HepG2 (cell line): ENCODE results near the gene METTL2A. TPM values are rescaled to one million over a fixed set of nuclear protein-coding genes. Genes with fewer than 3 reads are reported as not detected.

ENCODE experiments used
- ARNT2 ChIP-seq: sonication (generic); formaldehyde crosslinking; IDR thresholded peaks from 2 replicates; pipeline ENCODE4 v1.8.0; 2022; ENCODE audit warnings: mild to moderate bottlenecking, low read depth, missing genetic modification reagents, moderate library complexity
- ATF5 ChIP-seq: sonication (generic); formaldehyde crosslinking; IDR thresholded peaks from 2 replicates; pipeline ENCODE4 v1.4.0; 2020; ENCODE audit warnings: mild to moderate bottlenecking, low read depth, missing genetic modification reagents
- DR1 ChIP-seq: sonication (generic); formaldehyde crosslinking; IDR thresholded peaks from 2 replicates; pipeline ENCODE4 v1.8.0; 2021; ENCODE audit warnings: mild to moderate bottlenecking, missing genetic modification reagents, inconsistent platforms
- ESRRA ChIP-seq: sonication (generic); formaldehyde crosslinking; IDR thresholded peaks from 2 replicates; pipeline ENCODE4 v1.5.1; 2020; ENCODE audit warnings: mild to moderate bottlenecking, low read depth, missing genetic modification reagents
- HINFP ChIP-seq: sonication (generic); formaldehyde crosslinking; IDR thresholded peaks from 2 replicates; pipeline ENCODE4 v1.4.0; 2020; ENCODE audit warnings: low read depth, mild to moderate bottlenecking, missing genetic modification reagents
- PAXIP1 ChIP-seq: sonication (generic); formaldehyde crosslinking; conservative IDR thresholded peaks from 2 replicates; pipeline ENCODE4 v1.4.0; 2020; ENCODE audit warnings: mild to moderate bottlenecking, missing genetic modification reagents, moderate library complexity
- SAFB2 ChIP-seq: sonication (generic); formaldehyde crosslinking; IDR thresholded peaks from 2 replicates; pipeline ENCODE4 v1.5.1; 2020; ENCODE audit warnings: missing genetic modification reagents, low read depth, mild to moderate bottlenecking, borderline replicate concordance
- THRA ChIP-seq: sonication (generic); formaldehyde crosslinking; IDR thresholded peaks from 2 replicates; pipeline ENCODE4 v1.4.0; 2020; ENCODE audit warnings: missing genetic modification reagents, borderline replicate concordance
- ZFP91 ChIP-seq: sonication (generic); formaldehyde crosslinking; IDR thresholded peaks from 2 replicates; pipeline ENCODE4 v1.9.0; 2022; ENCODE audit warnings: missing genetic modification reagents, mild to moderate bottlenecking, borderline replicate concordance
- ZNF362 ChIP-seq: sonication (generic); formaldehyde crosslinking; IDR thresholded peaks from 2 replicates; pipeline ENCODE4 v1.4.0; 2020; ENCODE audit warnings: missing genetic modification reagents, mild to moderate bottlenecking, borderline replicate concordance
- ZNF709 ChIP-seq: sonication (generic); formaldehyde crosslinking; IDR thresholded peaks from 2 replicates; pipeline ENCODE4 v1.5.0; 2020; ENCODE audit warnings: mild to moderate bottlenecking, missing genetic modification reagents
- ZNF83 ChIP-seq: sonication (generic); formaldehyde crosslinking; IDR thresholded peaks from 2 replicates; pipeline ENCODE4 v1.4.0; 2020; ENCODE audit warnings: missing genetic modification reagents, mild to moderate bottlenecking, borderline replicate concordance
- polyA plus RNA-seq, 8 experiments: library from polyadenylated mRNA; depleted of rRNA in 3 of 8; stranded (reverse) in 7 of 8; unstranded in 1 of 8; fragments of >200 nt; fragmentation: Illumina TruSeq in 4 of 8; extraction: Trizol in 4 of 8; gene quantifications; 2 replicates each; pipeline versions ENCODE4 v1.2.1 to v1.2.3, GENCODE V29; 2011 to 2016; ENCODE audit warnings: low read depth in 4 of 8, missing spikeins in 1 of 8, mixed read lengths in 1 of 8; ENCODE audit not compliant: insufficient read depth in 1 of 8
- total RNA-seq, 5 experiments: library from RNA; depleted of rRNA; stranded (reverse); fragments of >200 nt; fragmentation: Illumina TruSeq; extraction: Trizol; gene quantifications; 2 replicates each; pipeline ENCODE4 v1.2.3, GENCODE V29; 2016; ENCODE audit warnings: low read depth in 1 of 5

Gene METTL2A
- total and polyA plus RNA-seq, 2 of the 13 experiments (the other 11 are each of a cell fraction or from before 2014, with no cell fraction given): 15.6 to 32.3 TPM

GRCh38 chr17:62423647-62424461, at the start of gene METTL2A (continued):
- TF ChIP-seq PAXIP1 (CRISPR knock-in tag): peak; percentile 31; the same call in 1 of the 2 replicates
- peak; percentile 83; the same call in 1 of the 2 replicates for TF ChIP-seq ZFP91 (CRISPR knock-in tag)
- TF ChIP-seq HINFP: peak; percentile 68; the same call in 1 of the 2 replicates
- 0 out of 2 replicates have a peak, but pooled peaks have one; percentile 47 for TF ChIP-seq ATF5 (CRISPR knock-in tag)
- peak; percentile 62; the same call in 1 of the 2 replicates for TF ChIP-seq SAFB2
- peak; percentile 69; the same call in 1 of the 2 replicates for TF ChIP-seq DR1 (CRISPR knock-in tag)
- peak; percentile 45; the same call in 1 of the 2 replicates for TF ChIP-seq THRA (CRISPR knock-in tag)
- TF ChIP-seq ZNF83 (CRISPR knock-in tag): 0 out of 2 replicates have a peak, but pooled peaks have one; percentile 33
- peak; percentile 68; the same call in 1 of the 2 replicates for TF ChIP-seq ARNT2 (CRISPR knock-in tag)
- TF ChIP-seq ZNF362 (CRISPR knock-in tag): peak; percentile 70; the same call in 1 of the 2 replicates
- TF ChIP-seq ZNF709 (CRISPR knock-in tag): 0 out of 2 replicates have a peak, but pooled peaks have one; percentile 71
- peak; percentile 68; the same call in 1 of the 2 replicates for TF ChIP-seq ESRRA (CRISPR knock-in tag)
